Stimulated activated CD8-positive, alpha-beta memory T cell treated with anti-CD3 and anti-CD28 coated beads, Interleukin-4, amount 100 ng/mL, for 24 hours (primary cell): ENCODE results near the gene PKP3.
A peak's percentile ranks its signal among the peaks of the same experiment; 100 is the strongest.

Experiments
- DNase-seq: peaks from one replicate; pipeline ENCODE4 v3.0.0-alpha.2; 2020; ENCODE audit warnings: low read depth

Gene PKP3

DNA sequence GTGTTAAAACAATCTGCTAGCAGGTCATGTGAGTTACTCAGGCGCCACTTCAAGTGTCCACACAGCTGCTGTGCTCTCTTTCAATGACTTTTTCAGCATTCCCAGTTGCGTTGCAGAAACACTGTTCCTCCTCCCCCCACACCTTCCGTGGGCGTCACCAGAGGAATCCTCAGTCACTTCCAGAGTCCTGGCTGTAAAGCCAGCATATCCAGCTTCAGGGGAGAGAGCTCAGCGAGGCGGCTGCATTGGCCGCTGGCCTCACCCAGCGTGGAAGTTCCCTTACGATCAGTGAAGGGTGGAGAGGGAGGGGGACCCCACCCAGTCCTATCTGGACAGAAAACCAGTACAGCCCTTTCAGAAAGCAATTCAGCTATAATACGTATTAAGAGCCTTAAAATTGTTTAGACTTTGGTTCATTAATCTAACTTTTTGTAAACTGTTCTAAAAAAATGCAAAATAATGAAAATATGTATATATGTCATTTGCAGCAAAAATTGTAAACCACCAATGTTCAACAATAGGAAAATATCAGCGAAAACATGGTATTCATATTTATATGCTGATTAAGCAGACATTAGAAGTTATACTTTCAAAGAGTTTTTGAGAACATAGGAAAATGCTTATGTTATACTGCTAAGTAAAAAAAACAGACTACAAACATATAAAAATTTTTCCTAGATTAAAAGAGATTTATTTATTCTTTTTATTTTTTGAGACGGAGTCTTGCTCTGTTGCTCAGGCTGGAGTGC, 50.6 kb downstream of the PKP3 start:
- DNase-seq: no peak

DNA sequence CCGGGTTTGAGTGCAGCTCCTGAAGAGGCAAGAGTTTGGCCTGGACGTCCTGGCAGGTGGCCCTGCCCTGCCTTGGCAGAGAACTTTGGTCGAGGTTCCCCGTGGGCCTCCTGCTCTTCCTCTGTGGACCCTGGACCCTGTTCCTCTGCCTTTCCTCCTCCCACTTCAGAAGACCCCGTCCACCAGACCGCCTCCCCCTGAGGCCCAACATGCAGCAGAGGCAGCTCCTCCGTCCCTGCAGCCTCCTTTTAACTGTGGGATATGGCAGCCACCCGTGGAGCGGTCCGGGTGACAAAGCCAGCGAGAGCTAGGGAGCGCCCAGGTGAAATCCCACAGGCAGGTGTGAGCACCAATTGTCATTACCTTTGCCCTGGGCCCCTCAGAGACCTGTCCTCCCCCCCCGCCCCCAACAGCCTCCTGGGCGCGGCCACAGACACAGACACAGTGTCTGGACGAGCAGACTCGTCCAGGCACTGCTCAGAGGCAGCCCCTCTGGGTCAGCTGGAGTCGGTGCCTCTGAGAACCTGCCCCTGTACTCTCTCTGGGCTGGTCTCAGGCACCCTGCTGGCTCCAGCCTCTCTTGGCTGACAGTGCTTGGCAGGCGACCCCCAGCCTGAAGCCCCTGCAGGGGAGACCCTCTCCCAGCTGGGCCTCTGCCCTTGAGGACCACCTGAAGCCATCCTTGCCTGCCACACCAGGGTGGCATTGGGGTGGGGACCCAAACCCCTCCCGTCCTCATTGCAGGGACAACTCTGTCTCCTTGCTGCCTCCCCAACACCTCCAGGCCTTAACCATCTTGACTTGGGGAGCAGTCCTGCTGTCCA, 52.0 kb downstream of the PKP3 start:
- DNase-seq: no peak

DNA sequence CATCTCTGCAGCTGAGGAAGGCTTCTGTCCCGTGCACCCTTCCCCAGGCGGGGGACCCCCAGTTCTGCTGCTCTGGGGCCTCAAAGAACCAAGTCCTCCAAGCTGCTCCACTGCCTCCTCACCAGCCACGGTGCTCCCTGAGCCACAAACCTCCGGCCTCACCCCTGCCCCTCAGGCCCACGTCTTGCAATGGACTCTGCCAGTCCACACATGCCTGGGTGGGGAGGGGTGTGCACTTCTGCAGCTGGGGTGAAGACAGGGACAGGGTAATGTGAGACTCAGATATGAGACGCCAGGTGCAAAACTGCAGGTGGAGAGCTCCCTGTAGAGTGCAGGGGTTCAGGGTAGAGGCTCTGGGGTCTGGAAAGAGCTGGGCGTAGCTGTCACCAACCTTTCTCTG, 52.9 kb downstream of the PKP3 start:
- no peak for DNase-seq

DNA sequence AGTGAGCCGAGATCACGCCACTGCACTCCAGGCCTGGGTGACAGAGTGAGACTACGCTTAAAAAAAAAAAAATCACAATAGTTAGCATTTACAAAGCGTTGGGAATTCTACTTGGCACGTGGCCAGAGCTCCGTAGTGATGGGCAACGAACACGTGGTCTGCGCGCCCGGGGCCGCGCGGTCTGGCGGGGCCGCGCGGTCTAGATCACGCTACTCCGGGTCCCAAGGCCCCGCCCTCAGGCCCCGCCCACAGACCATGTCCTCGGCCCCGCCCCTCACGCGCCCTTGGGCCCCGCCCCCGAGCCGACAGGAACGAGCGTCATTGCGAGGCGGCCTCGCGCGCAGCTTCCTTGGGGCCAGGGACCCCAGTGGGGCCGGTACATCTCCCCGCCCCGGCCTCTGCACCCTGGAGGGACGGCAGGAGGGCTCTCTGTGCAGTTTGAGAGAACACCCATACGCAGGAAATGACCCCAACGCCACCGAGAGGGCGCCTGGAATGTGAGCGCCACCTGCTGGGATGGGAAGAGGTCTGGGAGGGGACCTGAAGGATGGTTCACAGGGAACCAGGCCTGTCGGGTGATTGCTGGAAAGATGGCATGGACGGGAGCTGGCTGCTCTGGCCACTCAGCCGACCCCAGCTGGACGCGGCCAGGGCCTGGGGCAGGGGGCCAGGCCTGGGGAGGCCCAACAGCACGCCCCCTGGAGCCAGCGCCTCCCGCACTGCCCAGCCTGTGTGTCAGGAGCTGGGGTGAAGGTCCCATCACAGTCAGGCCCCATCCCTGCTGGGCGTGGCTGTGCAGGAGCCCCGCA, 54.1 kb downstream of the PKP3 start:
- DNase-seq: peak; percentile 97

DNA sequence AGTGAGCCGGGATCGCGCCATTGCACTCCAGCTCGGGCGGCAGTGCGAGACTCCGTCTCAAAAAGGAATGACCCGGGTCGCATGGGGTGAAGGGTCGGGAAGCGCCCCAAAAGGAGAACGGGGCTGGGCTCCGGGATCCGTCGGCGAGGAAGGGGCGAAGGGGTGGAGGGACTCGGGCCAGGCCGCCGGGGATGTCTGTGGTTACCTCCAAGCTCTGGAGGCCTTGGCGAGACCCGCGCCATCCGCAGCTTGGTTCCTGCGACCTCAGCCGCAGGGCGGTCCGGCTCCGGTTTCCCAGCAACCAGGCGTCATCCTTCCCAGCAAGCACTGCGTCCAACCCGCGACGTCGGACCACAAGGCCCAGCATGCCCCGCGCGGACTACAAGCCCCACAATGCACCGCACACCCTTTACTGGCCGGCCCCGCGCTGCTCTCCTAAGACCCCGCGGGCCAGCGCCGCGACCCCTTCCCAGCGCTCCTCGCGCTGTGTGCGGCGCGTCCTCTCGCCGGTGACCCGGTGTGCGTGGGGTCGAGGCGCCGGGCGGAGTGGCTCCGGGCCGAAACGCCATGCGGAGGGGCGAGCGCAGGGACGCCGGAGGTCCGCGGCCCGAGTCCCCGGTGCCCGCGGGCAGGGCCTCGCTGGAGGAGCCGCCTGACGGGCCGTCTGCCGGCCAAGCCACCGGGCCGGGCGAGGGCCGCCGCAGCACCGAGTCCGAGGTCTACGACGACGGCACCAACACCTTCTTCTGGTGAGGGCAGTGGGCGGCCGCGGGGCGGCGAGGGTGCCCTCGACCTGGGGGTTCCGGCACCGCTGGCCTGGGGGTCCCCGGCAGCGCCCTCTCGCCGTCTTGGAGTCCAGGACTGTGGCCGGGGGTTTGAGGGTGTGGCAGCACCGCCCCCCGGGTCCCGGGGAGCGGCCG, 56.1 kb downstream of the PKP3 start, which contains the start of gene PTDSS2:
Gene PTDSS2 (plus strand): TSS at position 391 of the 920 bp plus-strand sequence. CDS start 177 bp downstream, at position 568.
- peak; percentile 94 for DNase-seq

DNA sequence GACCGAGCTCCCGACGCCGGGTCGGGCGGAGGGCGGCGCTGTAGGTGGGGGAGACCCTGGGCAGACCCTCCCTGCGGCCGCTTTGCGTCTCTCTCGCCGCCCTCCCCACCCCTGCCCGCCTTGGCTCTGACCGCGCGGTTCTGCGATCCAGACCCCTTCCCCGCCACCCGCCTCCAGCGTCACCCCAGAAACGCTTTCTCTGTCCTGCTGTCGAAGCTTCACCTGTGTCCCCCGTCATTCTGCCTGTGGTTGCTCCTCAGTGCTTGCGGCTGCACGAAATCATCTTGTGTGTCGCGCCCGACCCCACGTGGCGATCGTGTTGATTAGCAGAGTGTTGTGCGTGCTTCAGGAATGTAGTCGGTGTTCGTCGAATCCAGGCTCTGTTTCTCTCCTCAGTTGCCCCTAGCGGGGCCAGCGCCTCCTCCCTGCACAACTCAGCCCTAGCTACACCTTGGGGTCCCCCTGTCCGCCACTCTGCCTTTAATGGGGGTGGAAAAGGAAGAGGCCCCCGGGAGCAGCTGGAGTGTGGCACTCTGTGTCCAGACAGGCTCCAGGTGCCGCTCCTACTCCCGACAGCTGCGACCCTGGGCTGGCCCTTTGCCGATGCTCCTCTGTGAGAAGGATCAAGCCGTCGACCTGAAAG, 56.9 kb downstream of the PKP3 start:
- DNase-seq: peak; percentile 57

DNA sequence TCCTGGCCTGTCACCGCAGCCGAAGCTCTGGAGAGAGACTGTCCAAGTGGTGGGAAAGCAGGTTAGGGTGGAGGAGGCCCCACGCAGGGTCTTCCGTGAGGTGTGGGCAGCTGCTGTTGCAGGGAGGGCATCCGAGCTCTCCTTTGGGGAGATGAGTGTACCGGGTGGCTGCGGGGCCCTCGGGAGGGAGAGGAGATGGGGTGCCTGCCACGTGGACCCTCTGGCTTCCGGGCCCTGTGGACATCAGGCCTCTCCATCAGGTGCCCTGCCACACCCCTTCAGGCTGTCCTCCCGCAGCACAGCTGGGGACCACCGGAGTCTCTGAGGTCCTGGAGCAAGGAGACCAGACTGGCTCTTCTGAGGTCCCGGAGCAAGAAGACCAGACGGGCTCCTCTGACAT, 57.7 kb downstream of the PKP3 start:
- no peak for DNase-seq

DNA sequence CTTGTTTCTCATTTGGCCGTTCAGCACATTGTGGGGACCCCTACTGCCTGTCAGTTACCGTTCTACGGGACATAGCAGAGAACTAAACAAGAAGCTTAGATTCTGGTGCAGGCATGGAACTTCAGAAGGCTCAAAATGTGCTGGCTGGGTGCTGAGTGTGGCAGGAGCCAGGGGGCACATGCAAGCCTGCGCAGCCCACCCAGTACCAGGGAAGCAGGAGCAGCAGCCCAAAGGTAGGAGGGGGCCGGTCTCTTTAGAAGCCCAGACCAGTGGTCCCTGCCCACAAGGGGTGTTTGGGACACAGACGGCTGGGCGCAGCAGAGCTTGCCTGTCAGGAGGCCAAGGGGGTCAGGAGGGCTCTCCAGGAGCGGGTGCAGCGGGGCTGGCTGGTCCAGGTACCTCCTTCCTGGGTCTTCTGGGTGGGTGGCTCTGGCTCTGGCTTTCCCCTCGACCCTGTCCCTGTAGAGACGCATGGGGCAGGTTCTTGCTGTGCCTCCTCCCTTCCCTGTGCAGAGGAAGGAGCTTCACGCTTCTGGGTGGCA, 58.3 kb downstream of the PKP3 start:
- DNase-seq: no peak

DNA sequence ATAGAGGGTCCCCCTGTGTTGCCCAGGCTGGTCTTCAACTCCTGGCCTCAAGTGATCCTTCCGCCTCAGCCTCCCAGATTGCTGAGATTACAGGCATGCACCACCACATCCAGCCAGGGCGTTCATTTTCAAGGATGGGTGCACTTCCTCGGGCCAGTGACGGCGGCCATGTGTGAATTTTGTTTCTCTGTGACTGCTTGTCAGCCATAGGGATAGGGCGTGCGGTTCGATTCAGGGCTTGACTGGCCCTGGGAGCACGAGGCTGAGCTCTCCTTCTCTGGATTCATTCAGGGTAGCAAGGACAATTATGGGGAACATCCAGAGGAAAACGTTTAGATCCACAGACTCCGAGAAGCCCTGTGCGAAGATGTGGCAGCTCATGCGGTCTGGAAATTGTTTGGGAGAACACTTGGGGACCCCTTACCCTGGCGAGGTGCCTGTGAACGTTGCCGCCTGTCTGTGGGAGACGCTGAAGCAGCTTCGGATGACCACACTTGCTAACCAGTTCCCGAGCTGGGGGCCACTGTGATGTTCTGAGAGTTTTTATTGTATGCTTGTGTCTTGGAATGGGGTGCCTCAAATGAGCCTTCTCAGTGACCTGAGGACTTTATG, 59.0 kb downstream of the PKP3 start:
- no peak for DNase-seq

DNA sequence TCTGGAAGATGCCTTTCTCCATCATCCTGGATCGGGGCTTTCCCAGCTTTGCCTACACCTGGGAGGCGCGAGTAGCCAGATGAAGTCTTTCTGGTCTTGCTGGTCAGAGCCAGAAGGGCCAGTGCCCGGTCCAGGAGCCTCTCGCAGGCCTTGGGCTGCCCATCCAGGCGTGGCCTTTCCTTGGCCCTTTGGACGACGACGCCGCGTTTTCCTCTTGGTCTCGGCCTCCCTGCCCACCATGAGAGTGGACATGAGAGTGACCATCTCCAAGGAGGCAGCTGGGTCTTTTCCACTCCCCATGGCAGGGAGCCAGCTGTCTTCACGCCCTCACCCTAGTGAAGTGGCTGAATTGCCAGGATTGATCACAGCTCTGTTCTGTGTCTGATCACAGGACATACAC, 59.6 kb downstream of the PKP3 start:
- no peak for DNase-seq

DNA sequence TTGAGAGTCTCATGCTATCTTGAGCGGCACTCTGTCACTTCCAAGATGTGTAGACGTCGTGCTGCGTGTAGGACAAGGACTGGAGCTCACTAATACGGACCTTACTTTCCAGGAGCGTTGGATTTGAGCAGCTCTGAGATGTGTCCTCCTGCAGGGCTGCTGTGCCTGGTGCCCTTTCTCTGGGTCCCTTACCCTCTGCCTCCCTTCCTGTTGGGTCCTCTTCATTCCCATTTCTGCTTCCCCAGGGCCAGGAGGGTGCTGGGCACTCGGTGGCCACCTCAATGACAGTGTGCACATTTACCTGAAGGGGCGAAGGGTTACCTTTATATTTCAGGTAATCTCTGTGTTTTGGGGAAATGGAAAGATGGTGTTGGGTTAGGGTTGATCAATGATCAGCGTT, 60.0 kb downstream of the PKP3 start:
- DNase-seq: no peak
